ENCODE results near the gene PCDHGB5. TPM values are rescaled to one million over a fixed set of nuclear protein-coding genes. Genes with fewer than 3 reads are reported as not detected.

PCDHGB5 gene
- total and polyA plus RNA-seq, 2 donors from 2014 or later, result 0.82 to 12.3 TPM

DNA sequence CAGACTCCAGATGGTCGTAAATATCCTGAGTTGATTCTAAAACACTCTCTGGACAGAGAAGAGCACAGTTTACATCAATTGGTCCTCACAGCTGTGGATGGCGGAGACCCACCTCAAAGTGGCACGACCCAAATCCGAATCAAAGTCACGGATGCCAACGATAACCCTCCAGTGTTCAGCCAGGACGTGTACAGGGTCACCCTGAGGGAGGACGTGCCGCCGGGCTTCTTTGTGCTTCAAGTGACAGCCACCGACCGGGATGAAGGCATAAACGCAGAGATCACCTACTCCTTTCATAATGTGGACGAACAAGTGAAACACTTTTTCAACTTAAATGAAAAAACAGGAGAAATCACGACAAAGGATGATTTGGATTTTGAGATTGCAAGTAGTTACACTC lies 37.1 kb upstream of the PCDHGB5 start:
- Histone ChIP-seq H3K27ac (ENCODE audit: low read depth in 2 of 2, low read length in 2 of 2) (no peak overlapping the region), H3K36me3 (ENCODE audit: control insufficient read depth in 2 of 3, insufficient read depth in 3 of 3, low read length in 3 of 3) (no peaks in the 10 kb centered on the region), H3K9me3 (ENCODE audit: control insufficient read depth in 2 of 3, insufficient read depth in 1 of 3, low read length in 3 of 3) (peaks cover 2 to 90% (median 31%) of the 10 kb centered on the region in 3 donors), H3K4me3 (ENCODE audit: low read length in 3 of 3) (peak overlapping the region in 2 of 3 donors; percentile 16 to 36), H3K27me3 (ENCODE audit: control insufficient read depth, insufficient read depth, low read length) (no peaks in the 10 kb centered on the region), H3K9ac (ENCODE audit: low read length in 3 of 3) (no peak overlapping the region), H3K4me1 (ENCODE audit: control insufficient read depth in 2 of 3, insufficient read depth in 2 of 3, low read depth in 1 of 3, low read length in 3 of 3) (no peaks in the 10 kb centered on the region)
- intact Hi-C loops (cut with DNase I), result no loop called here
- no peak for FAIRE-seq
- TF ChIP-seq, protein P1, sequence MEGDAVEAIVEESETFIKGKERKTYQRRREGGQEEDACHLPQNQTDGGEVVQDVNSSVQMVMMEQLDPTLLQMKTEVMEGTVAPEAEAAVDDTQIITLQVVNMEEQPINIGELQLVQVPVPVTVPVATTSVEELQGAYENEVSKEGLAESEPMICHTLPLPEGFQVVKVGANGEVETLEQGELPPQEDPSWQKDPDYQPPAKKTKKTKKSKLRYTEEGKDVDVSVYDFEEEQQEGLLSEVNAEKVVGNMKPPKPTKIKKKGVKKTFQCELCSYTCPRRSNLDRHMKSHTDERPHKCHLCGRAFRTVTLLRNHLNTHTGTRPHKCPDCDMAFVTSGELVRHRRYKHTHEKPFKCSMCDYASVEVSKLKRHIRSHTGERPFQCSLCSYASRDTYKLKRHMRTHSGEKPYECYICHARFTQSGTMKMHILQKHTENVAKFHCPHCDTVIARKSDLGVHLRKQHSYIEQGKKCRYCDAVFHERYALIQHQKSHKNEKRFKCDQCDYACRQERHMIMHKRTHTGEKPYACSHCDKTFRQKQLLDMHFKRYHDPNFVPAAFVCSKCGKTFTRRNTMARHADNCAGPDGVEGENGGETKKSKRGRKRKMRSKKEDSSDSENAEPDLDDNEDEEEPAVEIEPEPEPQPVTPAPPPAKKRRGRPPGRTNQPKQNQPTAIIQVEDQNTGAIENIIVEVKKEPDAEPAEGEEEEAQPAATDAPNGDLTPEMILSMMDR (IDR thresholded peaks at IDR 0.05; ENCODE audit: borderline replicate concordance, extremely low read depth, insufficient read depth), result no peak
- DNase-seq, result no peak

- Histone ChIP-seq H3K4me1 (ENCODE audit: control insufficient read depth in 2 of 3, insufficient read depth in 2 of 3, low read depth in 1 of 3, low read length in 3 of 3) (no peaks in the 10 kb centered on the region), H3K27ac (ENCODE audit: low read depth in 2 of 2, low read length in 2 of 2) (no peak overlapping the region), H3K9me3 (ENCODE audit: control insufficient read depth in 2 of 3, insufficient read depth in 1 of 3, low read length in 3 of 3) (peaks cover 0 to 81% (median 29%) of the 10 kb centered on the region in 3 donors), H3K9ac (ENCODE audit: low read length in 3 of 3) (no peak overlapping the region), H3K36me3 (ENCODE audit: control insufficient read depth in 2 of 3, insufficient read depth in 3 of 3, low read length in 3 of 3) (no peaks in the 10 kb centered on the region), H3K4me3 (ENCODE audit: low read length in 3 of 3) (no peak overlapping the region), H3K27me3 (ENCODE audit: control insufficient read depth, insufficient read depth, low read length) (no peaks in the 10 kb centered on the region)
- intact Hi-C loops (cut with DNase I), result no loop called here
- FAIRE-seq, result no peak
- no peak for DNase-seq
- TF ChIP-seq, protein P1 (IDR thresholded peaks at IDR 0.05; ENCODE audit: borderline replicate concordance, extremely low read depth, insufficient read depth), result no peak
These were observed 35.0 kb upstream of the PCDHGB5 start for GRCh38 chr5:141362719-141363118.

DNA sequence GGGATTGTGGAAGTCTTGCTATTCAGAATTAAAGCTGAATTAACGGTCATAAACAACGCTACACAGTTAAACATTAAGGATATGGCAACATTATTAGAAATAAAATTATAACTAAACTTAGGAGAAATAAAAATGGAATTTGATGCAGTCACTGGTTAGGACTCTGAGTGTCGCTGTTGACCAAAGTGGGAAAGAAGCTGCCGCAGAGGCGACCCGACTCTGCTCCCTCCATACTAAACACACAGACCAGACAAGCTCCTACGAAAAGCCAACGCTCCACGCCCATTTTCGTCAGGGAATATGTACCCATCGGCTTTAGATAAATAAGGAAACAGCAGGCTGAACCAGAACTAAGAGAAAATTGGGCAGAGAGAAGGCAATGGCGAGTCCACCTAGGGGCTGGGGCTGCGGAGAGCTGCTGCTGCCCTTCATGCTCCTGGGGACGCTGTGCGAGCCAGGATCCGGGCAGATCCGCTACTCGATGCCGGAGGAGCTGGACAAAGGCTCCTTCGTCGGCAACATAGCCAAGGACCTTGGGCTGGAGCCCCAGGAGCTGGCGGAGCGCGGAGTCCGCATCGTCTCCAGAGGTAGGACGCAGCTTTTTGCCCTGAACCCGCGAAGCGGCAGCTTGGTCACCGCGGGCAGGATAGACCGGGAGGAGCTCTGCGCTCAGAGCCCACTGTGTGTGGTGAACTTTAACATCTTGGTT lies 33.6 kb upstream of the PCDHGB5 start, which contains the start of gene PCDHGA5:
PCDHGA5 (plus strand) TSS at position 211 of the 709 bp plus-strand sequence; CDS start at position 380, 169 bp downstream.
- intact Hi-C loops (cut with DNase I), result no loop called here
- Histone ChIP-seq H3K4me1 (ENCODE audit: control insufficient read depth in 2 of 3, insufficient read depth in 2 of 3, low read depth in 1 of 3, low read length in 3 of 3) (no peaks in the 10 kb centered on the region), H3K9ac (ENCODE audit: low read length in 3 of 3) (no peak within 1 kb of the TSS), H3K4me3 (ENCODE audit: low read length in 3 of 3) (peak within 1 kb of the TSS in 2 of 3 donors; percentile 7 to 21), H3K36me3 (ENCODE audit: control insufficient read depth in 2 of 3, insufficient read depth in 3 of 3, low read length in 3 of 3) (no peaks in the 10 kb centered on the region), H3K27ac (ENCODE audit: low read depth in 2 of 2, low read length in 2 of 2) (no peak within 1 kb of the TSS), H3K27me3 (ENCODE audit: control insufficient read depth, insufficient read depth, low read length) (no peaks in the 10 kb centered on the region), H3K9me3 (ENCODE audit: control insufficient read depth in 2 of 3, insufficient read depth in 1 of 3, low read length in 3 of 3) (peaks cover 0 to 74% (median 29%) of the 10 kb centered on the region in 3 donors)
- no peak for FAIRE-seq
- TF ChIP-seq, protein P1 (IDR thresholded peaks at IDR 0.05; ENCODE audit: borderline replicate concordance, extremely low read depth, insufficient read depth), result no peak
- no peak for DNase-seq

All from kidney (tissue), 14 donors.